Esophagus muscularis mucosa (tissue), 4 donors: ENCODE data around the gene GRIP1. TPM values are rescaled to one million over a fixed set of nuclear protein-coding genes. Genes with fewer than 3 reads are reported as not detected.

Source experiments
- DNase-seq: peaks from one replicate; pipeline ENCODE4 v3.0.0-alpha.2; 2017; ENCODE audit errors: extremely low spot score
- H3K27ac ChIP-seq, 4 donors: fragments of 200-600 bp; sonication (generic); replicated peaks in 1 of 4; 1 replicate in 3 of 4; 2 replicates in 1 of 4; pipeline ENCODE4 v1.5.1; 2016 to 2019; ENCODE audit warnings: mild to moderate bottlenecking in 1 of 4
- H3K27me3 ChIP-seq, 4 donors: fragments of 200-600 bp; sonication (generic); one replicate each; pipeline versions ENCODE4 v1.5.1 to v1.6.0; 2016 to 2019
- H3K36me3 ChIP-seq, 4 donors: fragments of 200-600 bp; sonication (generic); one replicate each; pipeline ENCODE4 v1.5.1; 2016 to 2019
- H3K4me1 ChIP-seq, 4 donors: fragments of 200-600 bp; sonication (generic); one replicate each; pipeline ENCODE4 v1.5.1; 2016 to 2019
- H3K4me3 ChIP-seq, 4 donors: fragments of 200-600 bp; sonication (generic); 1 replicate in 2 of 4; 2 replicates in 2 of 4; pipeline ENCODE4 v1.5.1; 2016 to 2019; ENCODE audit warnings: mild to moderate bottlenecking in 4 of 4, moderate library complexity in 1 of 4
- H3K9me3 ChIP-seq, 4 donors: fragments of 200-600 bp; sonication (generic); 1 replicate in 3 of 4; 2 replicates in 1 of 4; pipeline ENCODE4 v1.5.1; 2016 to 2019
- EP300 ChIP-seq: sonication (generic); formaldehyde crosslinking; IDR thresholded peaks from one replicate; pipeline ENCODE4 v1.6.1; 2017; ENCODE audit warnings: antibody characterized with exemption
- POLR2A ChIP-seq: fragments of 450-650 bp; IDR thresholded peaks from one replicate; pipeline ENCODE4 v1.6.1; 2017; ENCODE audit warnings: antibody characterized with exemption, moderate library complexity, mild to moderate bottlenecking, low read depth
- POLR2AphosphoS5 ChIP-seq, 2 donors: sonication (generic); formaldehyde crosslinking; IDR thresholded peaks; one replicate each; pipeline ENCODE4 v1.6.1; 2017; ENCODE audit warnings: antibody characterized with exemption in 2 of 2
- WGBS: methylation state at CpG from one replicate; pipeline ENCODE4 v1.1.5; 2018; 5-methylcytosine and 5-hydroxymethylcytosine counted together
- intact Hi-C: fragments of 100-400 bp; cut with DNase I; formaldehyde crosslinking; loops from one replicate; pipeline ENCODE4 v1.15.1; 2023
- total RNA-seq, 4 donors: library from RNA; depleted of rRNA; stranded (reverse); fragments of >200 nt; gene quantifications; one replicate each; pipeline versions ENCODE4 v1.1.0 to v1.2.1, GENCODE V29; 2016
- TF ChIP-seq, protein P1 (sequence below), 3 experiments: fragments of 200-600 bp in 2 of 3; fragments of 450-650 bp in 1 of 3; sonication (generic) in 2 of 3; IDR thresholded peaks; one replicate each; pipeline ENCODE4 v1.5.1; 2017 to 2019; ENCODE audit warnings: antibody characterized with exemption in 3 of 3, mild to moderate bottlenecking in 2 of 3, moderate library complexity in 1 of 3

Gene GRIP1
- total RNA-seq, 4 donors from 2014 or later, result 12.5 to 15.2 (median 13.6) TPM

DNA sequence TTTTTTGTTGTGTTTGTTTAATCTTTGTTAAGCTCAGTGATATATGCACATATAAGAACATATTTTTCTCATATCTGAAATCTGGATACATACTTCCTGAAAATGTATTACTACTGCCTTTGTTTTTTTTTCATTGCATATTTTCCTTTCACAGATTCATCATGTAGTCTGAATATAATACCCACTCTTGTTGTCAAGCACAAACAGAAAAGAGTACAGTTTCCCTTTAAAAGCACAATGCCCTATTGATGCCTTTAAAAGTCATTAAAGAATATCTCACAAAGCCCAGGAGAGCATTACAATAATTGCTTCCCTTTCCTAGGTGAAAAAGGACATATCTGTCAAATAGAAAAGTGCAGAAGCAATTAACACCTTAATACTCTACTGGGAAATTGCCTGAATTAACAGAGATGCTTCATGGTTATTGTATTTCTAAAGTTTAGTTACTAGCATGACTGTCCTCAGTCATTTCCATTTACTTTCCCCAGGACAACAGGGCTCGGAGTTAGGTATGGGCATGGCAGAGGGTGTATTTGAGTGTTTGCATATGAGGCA is 107.4 kb downstream of the GRIP1 start:
- Histone ChIP-seq H3K4me3 (no peak overlapping the region), H3K4me1 (no peaks in the 10 kb centered on the region), H3K36me3 (no peaks in the 10 kb centered on the region), H3K27ac (no peak overlapping the region), H3K27me3 (no peaks in the 10 kb centered on the region), H3K9me3 (no peaks in the 10 kb centered on the region)
- no peak for DNase-seq
- TF ChIP-seq POLR2A, result no peak
- no peak for TF ChIP-seq EP300
- no peak for TF ChIP-seq POLR2AphosphoS5 (IDR thresholded peaks at IDR 0.05)
- TF ChIP-seq, protein P1, sequence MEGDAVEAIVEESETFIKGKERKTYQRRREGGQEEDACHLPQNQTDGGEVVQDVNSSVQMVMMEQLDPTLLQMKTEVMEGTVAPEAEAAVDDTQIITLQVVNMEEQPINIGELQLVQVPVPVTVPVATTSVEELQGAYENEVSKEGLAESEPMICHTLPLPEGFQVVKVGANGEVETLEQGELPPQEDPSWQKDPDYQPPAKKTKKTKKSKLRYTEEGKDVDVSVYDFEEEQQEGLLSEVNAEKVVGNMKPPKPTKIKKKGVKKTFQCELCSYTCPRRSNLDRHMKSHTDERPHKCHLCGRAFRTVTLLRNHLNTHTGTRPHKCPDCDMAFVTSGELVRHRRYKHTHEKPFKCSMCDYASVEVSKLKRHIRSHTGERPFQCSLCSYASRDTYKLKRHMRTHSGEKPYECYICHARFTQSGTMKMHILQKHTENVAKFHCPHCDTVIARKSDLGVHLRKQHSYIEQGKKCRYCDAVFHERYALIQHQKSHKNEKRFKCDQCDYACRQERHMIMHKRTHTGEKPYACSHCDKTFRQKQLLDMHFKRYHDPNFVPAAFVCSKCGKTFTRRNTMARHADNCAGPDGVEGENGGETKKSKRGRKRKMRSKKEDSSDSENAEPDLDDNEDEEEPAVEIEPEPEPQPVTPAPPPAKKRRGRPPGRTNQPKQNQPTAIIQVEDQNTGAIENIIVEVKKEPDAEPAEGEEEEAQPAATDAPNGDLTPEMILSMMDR (IDR thresholded peaks at IDR 0.05), result no peak
- WGBS, result 87% methylated on average over 1 of the region's 1 CpG
- intact Hi-C loops, result no loop called here

DNA sequence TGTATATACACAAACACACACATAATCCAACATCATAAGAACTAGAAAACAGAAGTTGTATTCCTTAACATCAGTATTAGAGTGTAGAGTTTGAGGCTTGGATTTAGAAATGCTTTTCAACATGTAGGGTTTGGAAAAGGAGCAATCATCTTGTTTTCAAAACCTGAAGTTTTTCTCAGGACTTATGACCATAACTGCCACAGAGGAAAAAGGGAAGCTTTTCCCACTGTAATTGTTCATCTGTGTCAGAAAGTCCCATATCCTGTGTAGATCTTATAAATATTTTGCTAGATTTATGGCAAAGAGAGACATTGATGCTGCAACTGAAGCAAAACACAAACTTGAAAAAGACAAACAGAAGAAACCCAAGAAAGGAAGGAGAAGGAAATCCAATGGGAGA is 115.7 kb downstream of the GRIP1 start:
- no peak for TF ChIP-seq EP300
- TF ChIP-seq, protein P1 (IDR thresholded peaks at IDR 0.05), result no peak
- intact Hi-C loops, result no loop called here
- DNase-seq, result no peak
- Histone ChIP-seq H3K27me3 (no peaks in the 10 kb centered on the region), H3K9me3 (peaks cover 0 to 56% (median 28%) of the 10 kb centered on the region in 4 donors), H3K27ac (no peak overlapping the region), H3K4me1 (no peaks in the 10 kb centered on the region), H3K36me3 (no peaks in the 10 kb centered on the region), H3K4me3 (no peak overlapping the region)

DNA sequence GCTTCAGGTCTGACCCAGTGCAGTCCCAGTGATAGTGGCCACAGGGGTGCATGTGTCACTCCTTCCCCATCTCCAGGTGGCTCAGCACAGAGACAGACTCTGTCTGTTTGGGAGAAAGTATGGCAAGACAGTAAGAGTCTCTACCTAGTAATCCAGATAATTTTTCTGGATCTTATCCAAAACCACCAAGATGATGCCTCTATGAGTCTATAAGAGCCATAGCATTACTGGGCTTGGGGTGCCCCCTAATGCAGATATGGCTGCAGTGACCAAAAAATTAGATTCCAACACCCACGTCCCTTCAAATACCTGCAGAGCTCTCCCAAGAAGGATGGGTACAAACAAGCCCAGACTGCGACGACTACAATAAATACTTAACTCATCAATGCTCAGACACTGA is 123.8 kb downstream of the GRIP1 start:
- Histone ChIP-seq H3K27me3 (no peaks in the 10 kb centered on the region), H3K27ac (no peak overlapping the region), H3K4me1 (no peaks in the 10 kb centered on the region), H3K36me3 (no peaks in the 10 kb centered on the region), H3K4me3 (no peak overlapping the region), H3K9me3 (peaks cover 0 to 14% (median 2%) of the 10 kb centered on the region in 4 donors)
- intact Hi-C loops, result no loop called here
- WGBS, result 92% methylated on average over 3 of the region's 3 CpGs
- no peak for TF ChIP-seq EP300
- no peak for TF ChIP-seq POLR2A
- TF ChIP-seq, protein P1 (IDR thresholded peaks at IDR 0.05), result no peak
- TF ChIP-seq POLR2AphosphoS5 (IDR thresholded peaks at IDR 0.05), result no peak
- no peak for DNase-seq

DNA sequence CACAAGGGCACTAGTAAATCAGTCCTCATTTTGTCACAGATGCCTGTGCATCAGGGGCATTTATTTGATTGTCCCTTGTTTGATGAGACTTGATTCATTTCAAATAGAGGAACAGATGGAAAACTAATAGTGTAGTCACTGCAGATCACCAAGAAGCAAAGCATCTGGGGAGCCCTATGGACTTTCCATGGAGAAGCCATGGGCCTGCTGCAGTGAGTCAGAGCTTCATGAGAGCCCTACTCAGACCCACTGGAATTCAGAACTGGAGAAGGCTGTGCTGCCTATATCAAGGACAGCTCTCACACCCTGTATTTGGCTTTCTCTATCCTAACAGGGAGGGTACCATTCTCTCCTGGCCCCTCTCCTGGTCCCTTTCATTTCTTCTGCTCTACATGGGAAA is 126.2 kb downstream of the GRIP1 start:
- no peak for TF ChIP-seq EP300
- TF ChIP-seq POLR2AphosphoS5 (IDR thresholded peaks at IDR 0.05), result no peak
- TF ChIP-seq, protein P1 (IDR thresholded peaks at IDR 0.05), result no peak
- TF ChIP-seq POLR2A, result no peak
- intact Hi-C loops, result no loop called here

DNA sequence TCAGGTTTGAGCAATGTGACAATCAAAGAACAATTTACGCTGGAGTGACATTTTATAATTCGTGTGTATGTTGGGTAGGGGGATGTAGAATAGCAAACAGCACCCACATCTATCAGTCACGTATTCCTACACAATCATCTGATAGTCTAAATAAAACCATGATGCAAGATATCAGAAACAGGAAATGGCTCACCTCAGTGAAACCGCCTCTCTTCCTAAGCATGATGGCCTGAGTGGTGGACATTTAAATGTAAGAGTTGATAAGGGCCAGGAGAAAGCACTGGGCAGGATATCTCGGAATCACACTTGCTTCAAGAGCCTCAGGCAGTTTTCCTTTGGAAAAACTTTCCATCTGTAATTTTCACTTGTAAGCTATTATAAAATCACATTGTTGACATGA is 128.2 kb downstream of the GRIP1 start:
- TF ChIP-seq POLR2AphosphoS5 (IDR thresholded peaks at IDR 0.05), result no peak
- no peak for TF ChIP-seq EP300
- TF ChIP-seq POLR2A, result no peak
- TF ChIP-seq, protein P1 (IDR thresholded peaks at IDR 0.05), result no peak
- H3K27ac ChIP-seq, result no peak overlapping the region
- intact Hi-C loops, result no loop called here
- H3K4me3 ChIP-seq, result no peak overlapping the region
- H3K4me1 ChIP-seq, result no peaks in the 10 kb centered on the region
- DNase-seq, result no peak
- H3K9me3 ChIP-seq, result no peaks in the 10 kb centered on the region
- no peaks in the 10 kb centered on the region for H3K36me3 ChIP-seq
- H3K27me3 ChIP-seq, result no peaks in the 10 kb centered on the region
- WGBS, result 73% methylated on average over 5 of the region's 5 CpGs

More for the DNA sequence above, 126.2 kb downstream of the GRIP1 start:
- H3K27me3 ChIP-seq, result no peaks in the 10 kb centered on the region
- H3K4me3 ChIP-seq, result no peak overlapping the region
- H3K27ac ChIP-seq, result no peak overlapping the region
- no peaks in the 10 kb centered on the region for H3K9me3 ChIP-seq
- H3K4me1 ChIP-seq, result no peaks in the 10 kb centered on the region
- no peak for DNase-seq
- no peaks in the 10 kb centered on the region for H3K36me3 ChIP-seq
